ENCODE results near the gene GGTLC1.

DNA sequence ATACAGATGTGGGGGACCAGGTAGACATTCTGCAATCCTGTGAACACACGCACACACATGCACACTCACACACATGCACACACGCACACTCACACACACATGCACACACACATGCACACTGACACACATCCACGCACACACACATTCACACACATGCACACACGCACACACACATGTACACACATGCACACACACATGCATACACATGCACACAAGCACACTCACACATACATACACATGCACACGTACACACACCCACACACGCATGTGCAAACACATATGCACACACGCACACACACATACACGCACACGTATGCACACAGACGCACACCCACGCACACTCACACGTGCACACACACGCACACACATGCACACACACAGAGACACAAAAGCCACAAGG, 14.3 kb upstream of the GGTLC1 start:
- TF ChIP-seq POLR2A (IDR thresholded peaks at IDR 0.05): no peak
- TF ChIP-seq, protein P1, sequence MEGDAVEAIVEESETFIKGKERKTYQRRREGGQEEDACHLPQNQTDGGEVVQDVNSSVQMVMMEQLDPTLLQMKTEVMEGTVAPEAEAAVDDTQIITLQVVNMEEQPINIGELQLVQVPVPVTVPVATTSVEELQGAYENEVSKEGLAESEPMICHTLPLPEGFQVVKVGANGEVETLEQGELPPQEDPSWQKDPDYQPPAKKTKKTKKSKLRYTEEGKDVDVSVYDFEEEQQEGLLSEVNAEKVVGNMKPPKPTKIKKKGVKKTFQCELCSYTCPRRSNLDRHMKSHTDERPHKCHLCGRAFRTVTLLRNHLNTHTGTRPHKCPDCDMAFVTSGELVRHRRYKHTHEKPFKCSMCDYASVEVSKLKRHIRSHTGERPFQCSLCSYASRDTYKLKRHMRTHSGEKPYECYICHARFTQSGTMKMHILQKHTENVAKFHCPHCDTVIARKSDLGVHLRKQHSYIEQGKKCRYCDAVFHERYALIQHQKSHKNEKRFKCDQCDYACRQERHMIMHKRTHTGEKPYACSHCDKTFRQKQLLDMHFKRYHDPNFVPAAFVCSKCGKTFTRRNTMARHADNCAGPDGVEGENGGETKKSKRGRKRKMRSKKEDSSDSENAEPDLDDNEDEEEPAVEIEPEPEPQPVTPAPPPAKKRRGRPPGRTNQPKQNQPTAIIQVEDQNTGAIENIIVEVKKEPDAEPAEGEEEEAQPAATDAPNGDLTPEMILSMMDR (IDR thresholded peaks at IDR 0.05): peak in 1 of 3 donors; percentile 44
